ENCODE measurements around the gene JMJD1C. TPM values are rescaled to one million over a fixed set of nuclear protein-coding genes. Genes with fewer than 3 reads are reported as not detected.

The JMJD1C gene
- total RNA-seq, 1 donor from 2014 or later: 84.2 TPM

GRCh38 chr10:63363951-63364350 lies 101.8 kb downstream of the JMJD1C start:
- Histone ChIP-seq H3K27me3 (no peaks in the 10 kb centered on the region), H3K36me3 (no peaks in the 10 kb centered on the region), H3K4me3 (no peak overlapping the region), H3K9me3 (no peaks in the 10 kb centered on the region), H3K4me1 (no peaks in the 10 kb centered on the region), H3K27ac (no peak overlapping the region)
- intact Hi-C loops (cut with DNase I): no loop called here
- no peak for DNase-seq
- TF ChIP-seq CTCF (IDR thresholded peaks at IDR 0.05): no peak
- ATAC-seq: no peak

- Histone ChIP-seq H3K27ac (no peak overlapping the region), H3K27me3 (no peaks in the 10 kb centered on the region), H3K36me3 (no peaks in the 10 kb centered on the region), H3K4me3 (no peak overlapping the region), H3K9me3 (no peaks in the 10 kb centered on the region), H3K4me1 (no peaks in the 10 kb centered on the region)
- intact Hi-C loops (cut with DNase I): no loop called here
- DNase-seq (no peak), ATAC-seq (no peak)
- no peak for TF ChIP-seq CTCF (IDR thresholded peaks at IDR 0.05)
Observed at GRCh38 chr10:63355682-63356081, 110.1 kb downstream of the JMJD1C start.

- intact Hi-C loops (cut with DNase I): no loop called here
- H3K4me1 ChIP-seq: no peaks in the 10 kb centered on the region
- ATAC-seq: no peak
- no peak overlapping the region for H3K4me3 ChIP-seq
- no peak for DNase-seq
- H3K27me3 ChIP-seq: no peaks in the 10 kb centered on the region
- H3K9me3 ChIP-seq: no peaks in the 10 kb centered on the region
- no peaks in the 10 kb centered on the region for H3K36me3 ChIP-seq
- no peak overlapping the region for H3K27ac ChIP-seq
- no peak for TF ChIP-seq CTCF (IDR thresholded peaks at IDR 0.05)
Observed at GRCh38 chr10:63352976-63353375, 112.8 kb downstream of the JMJD1C start.

- intact Hi-C loops (cut with DNase I): no loop called here
- TF ChIP-seq CTCF (IDR thresholded peaks at IDR 0.05): no peak
- no peak overlapping the region for H3K4me3 ChIP-seq
- no peak for ATAC-seq
- DNase-seq: no peak
- no peaks in the 10 kb centered on the region for H3K36me3 ChIP-seq
- no peaks in the 10 kb centered on the region for H3K9me3 ChIP-seq
- no peak overlapping the region for H3K27ac ChIP-seq
- no peaks in the 10 kb centered on the region for H3K4me1 ChIP-seq
- H3K27me3 ChIP-seq: no peaks in the 10 kb centered on the region
Observed at GRCh38 chr10:63348245-63348850, 117.4 kb downstream of the JMJD1C start.

GRCh38 chr10:63346015-63346441 lies 119.7 kb downstream of the JMJD1C start:
- intact Hi-C loops (cut with DNase I): no loop called here
- no peak for ATAC-seq
- no peak for TF ChIP-seq CTCF (IDR thresholded peaks at IDR 0.05)

GRCh38 chr10:63344269-63344668 lies 121.5 kb downstream of the JMJD1C start:
- intact Hi-C loops (cut with DNase I): no loop called here
- no peak for DNase-seq

More at GRCh38 chr10:63346015-63346441, 119.7 kb downstream of the JMJD1C start:
- H3K27ac ChIP-seq: no peak overlapping the region
- H3K9me3 ChIP-seq: no peaks in the 10 kb centered on the region
- H3K36me3 ChIP-seq: no peaks in the 10 kb centered on the region
- no peaks in the 10 kb centered on the region for H3K4me1 ChIP-seq
- no peaks in the 10 kb centered on the region for H3K27me3 ChIP-seq
- H3K4me3 ChIP-seq: no peak overlapping the region
- no peak for DNase-seq

More at GRCh38 chr10:63344269-63344668, 121.5 kb downstream of the JMJD1C start:
- Histone ChIP-seq H3K9me3 (no peaks in the 10 kb centered on the region), H3K36me3 (no peaks in the 10 kb centered on the region), H3K27me3 (no peaks in the 10 kb centered on the region), H3K4me1 (no peaks in the 10 kb centered on the region), H3K4me3 (no peak overlapping the region), H3K27ac (no peak overlapping the region)
- TF ChIP-seq CTCF (IDR thresholded peaks at IDR 0.05): no peak
- no peak for ATAC-seq
